GM18499 (cell line): Measurements from ENCODE around the gene HNRNPC.
"Not testable (repeated sequence)": the region's sequence is repeated elsewhere in the genome, so short reads cannot be mapped to it uniquely, and the experiment has no call there.

ENCODE experiments used
- ATAC-seq: cut with Tn5 transposase; IDR thresholded peaks from one replicate; pipeline ENCODE4 v1.9.1; 2021; ENCODE audit warnings: moderate number of reproducible peaks; ENCODE audit not compliant: insufficient read depth, unreplicated experiment

HNRNPC gene

GRCh38 chr14:21248739-21249411, 20.4 kb downstream of the HNRNPC start:
- no peak for ATAC-seq

- no peak for ATAC-seq
Observed at GRCh38 chr14:21248338-21248737, 20.9 kb downstream of the HNRNPC start.

- ATAC-seq = no peak
Observed at GRCh38 chr14:21245813-21246212, 23.4 kb downstream of the HNRNPC start.

GRCh38 chr14:21244544-21244943, 24.7 kb downstream of the HNRNPC start:
- ATAC-seq = no peak

- ATAC-seq = no peak
Observed at GRCh38 chr14:21241218-21241819, 27.9 kb downstream of the HNRNPC start.

GRCh38 chr14:21240417-21240816, 28.8 kb downstream of the HNRNPC start:
- no peak for ATAC-seq

GRCh38 chr14:21238823-21239518, 30.3 kb downstream of the HNRNPC start:
- no peak for ATAC-seq

GRCh38 chr14:21236948-21237797, 32.1 kb downstream of the HNRNPC start:
- no peak for ATAC-seq

- no peak for ATAC-seq
Observed at GRCh38 chr14:21234112-21234511, 35.1 kb downstream of the HNRNPC start.

GRCh38 chr14:21233457-21234076, 35.7 kb downstream of the HNRNPC start:
- no peak for ATAC-seq

GRCh38 chr14:21231020-21231652, 38.1 kb downstream of the HNRNPC start:
- ATAC-seq = no peak

GRCh38 chr14:21229821-21230220, 39.4 kb downstream of the HNRNPC start:
- no peak for ATAC-seq

GRCh38 chr14:21227981-21228380, 41.3 kb downstream of the HNRNPC start:
- ATAC-seq = no peak

GRCh38 chr14:21227150-21227549, 42.1 kb downstream of the HNRNPC start:
- no peak for ATAC-seq

GRCh38 chr14:21226467-21226866, 42.8 kb downstream of the HNRNPC start:
- ATAC-seq = no peak

GRCh38 chr14:21225164-21225563, 44.1 kb downstream of the HNRNPC start:
- ATAC-seq = not testable (repeated sequence)

GRCh38 chr14:21220874-21221477, 48.3 kb downstream of the HNRNPC start:
- ATAC-seq = no peak

GRCh38 chr14:21219561-21220111, 49.6 kb downstream of the HNRNPC start:
- no peak for ATAC-seq

GRCh38 chr14:21219120-21219519, 50.1 kb downstream of the HNRNPC start:
- no peak for ATAC-seq
